Measurements from ENCODE around the gene E2F2.
A peak's percentile ranks its signal among the peaks of the same experiment; 100 is the strongest.
"Not testable (repeated sequence)": the region's sequence is repeated elsewhere in the genome, so short reads cannot be mapped to it uniquely, and the experiment has no call there.

The E2F2 gene

DNA sequence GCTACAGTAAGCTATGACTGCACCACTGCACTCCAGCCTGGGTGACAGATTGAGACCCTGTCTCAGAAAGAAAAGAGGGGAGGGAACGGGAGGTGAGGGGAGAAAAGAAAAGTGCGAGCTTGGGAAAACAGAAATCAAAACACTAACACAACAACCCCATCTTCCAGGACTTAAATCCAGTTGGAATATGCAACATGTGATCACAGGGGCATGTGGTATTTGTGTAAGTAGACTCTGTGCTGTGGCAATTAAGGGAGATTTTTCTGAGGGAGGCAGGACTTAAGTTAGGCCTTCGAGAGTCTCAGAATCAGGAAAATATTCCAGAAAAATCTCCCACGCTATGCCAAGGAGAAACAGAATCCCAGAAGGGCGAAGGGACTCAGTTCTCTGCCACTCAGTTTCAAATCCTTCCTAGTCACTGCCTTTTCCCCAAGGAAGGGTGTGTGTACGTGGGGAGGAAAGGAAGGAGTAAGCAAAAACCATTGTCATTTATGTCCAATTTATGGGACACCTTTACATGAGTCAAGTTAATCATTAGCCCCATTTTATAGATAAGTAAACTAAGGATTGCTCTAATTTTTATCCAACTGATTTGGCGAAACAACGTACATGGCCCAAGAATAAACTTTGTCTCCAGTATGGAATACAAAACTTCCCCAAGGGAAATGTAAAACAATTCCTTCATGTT lies 16.0 kb upstream of the E2F2 start:
- no peak for DNase-seq (ENCODE audit: low read depth)

GRCh38 chr1:23545851-23546250 lies 14.8 kb upstream of the E2F2 start:
- DNase-seq (ENCODE audit: low read depth), result no peak

GRCh38 chr1:23544444-23545389 lies 13.7 kb upstream of the E2F2 start:
- DNase-seq (ENCODE audit: low read depth), result peak; percentile 60

GRCh38 chr1:23543707-23544443 lies 12.8 kb upstream of the E2F2 start:
- no peak for DNase-seq (ENCODE audit: low read depth)

DNA sequence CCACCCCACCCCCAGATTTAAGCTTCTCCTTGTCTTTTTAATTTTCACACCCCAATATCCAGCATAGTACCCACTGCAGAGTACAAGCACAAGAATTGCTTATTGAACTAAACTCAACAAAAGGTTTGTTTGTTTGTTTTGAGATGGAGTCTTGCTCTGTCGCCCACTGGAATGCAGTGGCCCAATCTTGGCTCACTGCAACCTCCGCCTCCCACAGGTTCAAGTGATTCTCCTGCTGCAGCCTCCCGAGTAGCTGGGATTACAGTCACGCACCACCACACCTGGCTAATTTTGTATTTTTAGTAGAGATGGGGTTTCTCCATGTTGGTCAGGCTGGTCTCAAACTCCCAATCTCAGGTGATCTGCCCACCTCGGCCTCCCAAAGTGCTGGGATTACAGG lies 11.9 kb upstream of the E2F2 start:
- DNase-seq (ENCODE audit: low read depth), result not testable (repeated sequence)

DNA sequence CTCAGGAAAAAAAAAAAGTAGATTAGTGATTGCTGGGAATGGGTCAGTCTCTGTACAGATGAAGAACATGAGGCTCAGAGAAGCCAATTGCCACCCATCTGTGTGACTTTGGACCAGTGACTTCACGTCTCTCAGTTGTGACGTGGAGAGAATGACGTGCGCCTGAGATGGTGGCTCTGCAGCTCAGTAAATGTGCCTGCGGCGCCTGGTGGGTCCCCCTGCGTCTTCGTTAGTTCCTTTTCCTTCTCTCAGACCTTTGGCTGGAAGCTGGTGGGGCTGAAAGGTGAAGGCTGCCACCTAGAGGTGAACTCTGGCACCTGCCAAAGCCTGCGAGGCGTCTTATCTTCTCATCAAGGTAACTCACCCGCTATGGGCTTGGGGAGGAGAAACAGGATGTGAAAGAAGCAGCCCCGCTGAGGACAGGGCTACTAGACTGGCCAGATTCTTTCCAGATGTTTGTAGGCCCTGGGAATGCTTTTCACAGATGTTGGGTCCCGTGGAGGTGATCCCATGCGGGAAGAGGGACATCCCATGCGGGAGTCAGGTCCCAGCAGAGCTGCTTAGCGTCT lies 8.7 kb upstream of the E2F2 start:
- DNase-seq (ENCODE audit: low read depth), result peak; percentile 81

DNA sequence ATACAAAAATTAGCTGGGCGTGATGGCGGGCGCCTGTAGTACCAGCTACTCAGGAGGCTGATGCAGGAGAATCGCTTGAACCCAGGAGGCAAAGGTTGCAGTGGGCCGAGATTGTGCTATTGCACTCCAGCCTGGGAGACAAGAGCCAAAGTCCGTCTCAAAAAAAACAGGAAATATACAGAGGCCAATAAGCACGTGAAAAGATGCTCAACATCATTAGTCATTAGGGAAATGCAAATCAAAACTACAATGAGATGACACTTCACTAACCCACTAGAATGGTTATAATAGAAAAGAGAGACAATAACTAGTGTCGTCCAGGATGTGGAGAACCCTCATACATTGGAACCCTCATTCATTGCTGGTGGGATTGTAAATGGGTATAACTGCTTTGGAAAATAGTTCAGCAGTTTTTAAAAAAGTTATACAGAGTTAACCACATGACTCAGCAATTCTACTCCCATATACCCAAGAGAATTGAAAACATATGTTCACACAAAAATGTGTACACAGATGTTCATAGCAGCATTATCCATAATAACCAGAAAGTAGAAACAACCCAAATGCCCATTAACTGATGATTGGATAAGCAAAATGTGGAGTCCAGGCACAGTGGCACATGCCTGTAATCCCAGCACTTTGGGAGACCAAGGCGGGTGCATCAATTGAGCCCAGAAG lies 6.4 kb upstream of the E2F2 start:
- no peak for DNase-seq (ENCODE audit: low read depth)

GRCh38 chr1:23533246-23534023 lies 2.4 kb upstream of the E2F2 start:
- DNase-seq (ENCODE audit: low read depth), result no peak

DNA sequence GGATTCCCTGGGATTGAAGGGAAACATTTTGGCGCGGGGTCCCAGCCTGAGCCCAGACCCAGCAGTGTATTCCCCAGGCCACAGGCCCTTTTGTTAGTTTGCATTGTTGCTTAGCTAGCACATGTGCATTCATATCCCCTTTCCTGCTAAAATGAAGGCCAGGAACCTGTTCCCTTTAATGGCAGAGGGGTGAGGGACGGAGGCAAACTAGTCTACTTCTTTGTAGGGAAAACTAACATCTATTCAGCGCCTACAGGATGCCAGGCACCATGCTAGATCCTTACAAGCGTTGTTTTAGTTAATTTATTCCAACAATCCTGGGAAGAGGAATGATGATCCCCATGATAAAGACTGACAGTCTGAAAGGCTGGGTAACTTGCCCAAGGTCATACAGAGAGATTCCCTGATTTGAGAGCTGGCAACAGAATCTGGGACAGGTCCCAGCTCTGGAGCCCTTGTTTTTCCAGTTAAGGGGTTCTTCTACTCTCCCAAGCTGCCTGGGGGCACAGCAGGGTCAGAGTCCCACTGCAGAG lies 595 bp upstream of the E2F2 start:
- no peak for DNase-seq (ENCODE audit: low read depth)

- DNase-seq (ENCODE audit: low read depth), result no peak
Measured at GRCh38 chr1:23530087-23530746, 816 bp downstream of the E2F2 start.

GRCh38 chr1:23529146-23530086 lies 1.6 kb downstream of the E2F2 start:
- no peak for DNase-seq (ENCODE audit: low read depth)

GRCh38 chr1:23528250-23528978 lies 2.6 kb downstream of the E2F2 start:
- DNase-seq (ENCODE audit: low read depth), result peak; percentile 69

GRCh38 chr1:23527900-23528249 lies 3.2 kb downstream of the E2F2 start:
- DNase-seq (ENCODE audit: low read depth), result no peak

- no peak for DNase-seq (ENCODE audit: low read depth)
Measured at GRCh38 chr1:23527366-23527765, 3.7 kb downstream of the E2F2 start.

DNA sequence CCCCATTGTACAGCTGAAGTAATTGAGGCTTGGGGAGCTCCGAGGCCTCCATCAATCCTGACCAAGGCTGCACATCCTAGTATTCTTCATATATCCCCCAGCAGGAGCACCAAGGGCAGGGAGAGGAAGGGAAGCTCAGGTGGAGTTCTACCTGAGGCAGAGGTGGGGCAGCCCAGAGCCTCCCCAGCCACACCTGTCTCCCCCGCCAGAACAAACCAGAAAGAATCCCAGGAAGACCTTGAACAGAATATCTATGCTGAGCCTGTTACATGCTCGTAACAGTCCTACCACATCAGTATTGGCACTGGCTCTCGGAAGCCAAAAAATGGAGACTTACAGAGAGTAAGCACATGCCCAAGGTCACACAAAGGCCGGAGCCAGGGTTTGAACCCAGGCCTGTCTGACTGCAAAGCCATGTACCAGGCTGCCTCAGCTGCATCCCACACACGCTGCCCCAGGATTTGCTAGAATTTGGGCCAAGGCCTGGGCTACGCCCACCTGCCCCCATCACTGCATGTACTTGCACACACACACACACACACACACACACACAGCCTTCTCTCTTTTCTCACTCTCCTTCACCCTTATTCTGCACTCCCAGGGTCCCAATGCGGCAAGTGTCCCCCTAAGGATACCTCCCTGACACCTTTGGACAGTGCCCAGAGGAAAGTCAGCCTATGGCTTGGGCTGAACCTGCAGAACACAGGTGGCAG lies 4.5 kb downstream of the E2F2 start:
- no peak for DNase-seq (ENCODE audit: low read depth)

DNA sequence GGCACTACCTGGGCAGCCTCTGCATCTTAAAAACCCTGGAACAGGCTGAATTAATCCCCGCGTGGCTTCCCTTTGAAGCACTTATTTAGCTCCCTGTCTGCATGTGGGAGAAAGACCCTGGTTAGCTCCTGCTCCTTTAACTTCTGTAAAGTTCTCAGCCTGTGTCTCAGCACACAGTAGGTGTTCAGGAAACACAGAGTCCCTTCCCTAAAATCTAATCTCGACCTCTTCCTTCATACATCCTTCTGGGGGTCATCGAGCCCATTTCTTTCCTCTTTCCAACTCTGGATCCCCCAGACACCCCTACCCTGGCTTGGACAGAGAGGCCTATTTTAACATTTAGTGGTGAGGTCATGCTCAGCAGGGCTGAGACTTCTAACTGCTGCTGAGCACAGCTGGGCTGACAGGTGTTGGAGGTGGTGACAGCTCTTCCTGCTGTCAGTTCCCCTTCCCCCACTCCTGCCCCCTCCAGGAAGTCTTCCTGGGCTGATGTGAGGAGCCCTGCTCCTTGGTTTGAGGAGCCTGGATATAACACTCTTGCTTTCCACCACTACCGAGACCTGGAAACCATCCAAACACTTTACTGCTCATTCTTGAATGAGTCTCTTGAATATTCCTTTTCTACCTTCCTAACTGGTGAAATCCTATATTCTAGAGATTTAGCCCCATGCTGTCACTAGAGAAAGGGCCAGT lies 5.3 kb downstream of the E2F2 start:
- DNase-seq (ENCODE audit: low read depth), result no peak

All from activated T-cell treated with anti-CD3 and anti-CD28 coated beads for 1 hour (primary cell).